ENCODE measurements around the gene MMP20.

GRCh38 chr11:102590276-102591049 is 34.7 kb downstream of the MMP20 start:
- TF ChIP-seq CTCF (conservative IDR thresholded peaks at IDR 0.05 in 1 of 2, IDR thresholded peaks at IDR 0.05 in 1 of 2; ENCODE audit: extremely low read depth in 1 of 2, insufficient read depth in 1 of 2, low read depth in 1 of 2, low read length in 2 of 2) (no peak), EZH2 (IDR thresholded peaks at IDR 0.05; ENCODE audit: borderline replicate concordance, low read length) (no peak)

All from mammary epithelial cell (primary cell).